ENCODE data around the gene EXOSC2. TPM values are rescaled to one million over a fixed set of nuclear protein-coding genes. Genes with fewer than 3 reads are reported as not detected.

Gene EXOSC2
- total RNA-seq, 1 experiment from 2014 or later, result 57.7 TPM

GRCh38 chr9:130715270-130715669 lies 21.7 kb downstream of the EXOSC2 start:
- peak overlapping the region; percentile 94 for H3K4me3 Mint-ChIP-seq (ENCODE audit: unreplicated experiment)
- H3K27ac Mint-ChIP-seq (ENCODE audit: low read depth, unreplicated experiment), result peak overlapping the region; percentile 98
- H3K27me3 Mint-ChIP-seq (ENCODE audit: insufficient read depth, unreplicated experiment), result no peaks in the 10 kb centered on the region
- BruUV-seq (replicated peaks), result no TSS peak
- H3K4me1 Mint-ChIP-seq (ENCODE audit: insufficient read depth, unreplicated experiment), result peaks cover 8% of the 10 kb centered on the region
- ChIA-PET POLR2A (interaction anchor here (0.6 to 3.8 kb wide), 18 partner anchors 10 to 269 kb away, joined by 3 to 34 read pairs (median 3); partner anchors contain the start of gene EXOSC2), CTCF (interaction anchor here (0.6 to 2.7 kb wide), 7 partner anchors 11 to 332 kb away, joined by 3 to 11 read pairs (median 3); no protein-coding TSS in a partner anchor)
- no peak for TF ChIP-seq CTCF (IDR thresholded peaks at IDR 0.05; ENCODE audit: unreplicated experiment)
- DNase-seq (ENCODE audit: unreplicated experiment), result no peak
- no peaks in the 10 kb centered on the region for H3K9me3 Mint-ChIP-seq (ENCODE audit: unreplicated experiment)
- intact Hi-C loops (cut with micrococcal nuclease), result no loop called here
- H3K36me3 Mint-ChIP-seq (ENCODE audit: insufficient read depth, unreplicated experiment), result no peaks in the 10 kb centered on the region

GRCh38 chr9:130718562-130718961 lies 25.0 kb downstream of the EXOSC2 start:
- no peak for TF ChIP-seq CTCF (IDR thresholded peaks at IDR 0.05; ENCODE audit: unreplicated experiment)
- ChIA-PET CTCF (no interaction called here), POLR2A (interaction anchor here (1.6 kb wide), 1 partner anchor 25 kb away, joined by 3 read pairs; the partner anchor contains the start of gene EXOSC2)
- peaks cover 8% of the 10 kb centered on the region for H3K4me1 Mint-ChIP-seq (ENCODE audit: insufficient read depth, unreplicated experiment)
- H3K36me3 Mint-ChIP-seq (ENCODE audit: insufficient read depth, unreplicated experiment), result no peaks in the 10 kb centered on the region
- H3K27me3 Mint-ChIP-seq (ENCODE audit: insufficient read depth, unreplicated experiment), result no peaks in the 10 kb centered on the region
- intact Hi-C loops (cut with micrococcal nuclease), result no loop called here
- H3K9me3 Mint-ChIP-seq (ENCODE audit: unreplicated experiment), result no peaks in the 10 kb centered on the region
- H3K27ac Mint-ChIP-seq (ENCODE audit: low read depth, unreplicated experiment), result no peak overlapping the region
- H3K4me3 Mint-ChIP-seq (ENCODE audit: unreplicated experiment), result no peak overlapping the region
- DNase-seq (ENCODE audit: unreplicated experiment), result no peak
- BruUV-seq (replicated peaks), result no TSS peak

DNA sequence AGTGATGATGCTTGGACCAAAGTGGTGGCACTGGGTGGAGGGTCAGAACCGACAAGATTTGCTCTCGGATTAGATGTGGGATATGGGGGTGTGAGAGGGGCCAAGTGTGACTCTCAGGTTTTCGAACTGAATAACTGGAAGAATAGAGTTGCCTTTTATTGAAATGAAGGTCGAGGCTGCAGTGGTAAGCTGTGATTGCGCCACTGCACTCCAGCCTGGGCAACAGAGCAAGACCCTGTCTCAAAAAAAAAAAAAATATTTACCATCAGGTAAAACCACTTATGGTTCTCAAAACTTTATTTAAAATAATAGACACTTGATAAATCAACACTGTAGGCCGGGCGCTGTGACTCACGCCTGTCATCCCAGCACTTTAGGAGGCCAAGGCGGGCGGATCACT lies 27.2 kb downstream of the EXOSC2 start:
- Mint-ChIP-seq H3K9me3 (ENCODE audit: unreplicated experiment) (no peaks in the 10 kb centered on the region), H3K27ac (ENCODE audit: low read depth, unreplicated experiment) (peak overlapping the region; percentile 15), H3K36me3 (ENCODE audit: insufficient read depth, unreplicated experiment) (no peaks in the 10 kb centered on the region), H3K4me1 (ENCODE audit: insufficient read depth, unreplicated experiment) (no peaks in the 10 kb centered on the region), H3K27me3 (ENCODE audit: insufficient read depth, unreplicated experiment) (no peaks in the 10 kb centered on the region), H3K4me3 (ENCODE audit: unreplicated experiment) (no peak overlapping the region)
- ChIA-PET POLR2A (no interaction called here), CTCF (no interaction called here)
- no peak for TF ChIP-seq CTCF (IDR thresholded peaks at IDR 0.05; ENCODE audit: unreplicated experiment)
- intact Hi-C loops (cut with micrococcal nuclease), result no loop called here
- no peak for DNase-seq (ENCODE audit: unreplicated experiment)
- BruUV-seq (replicated peaks), result no TSS peak

- BruUV-seq (replicated peaks), result no TSS peak
- peak; percentile 44 for DNase-seq (ENCODE audit: unreplicated experiment)
- no peak overlapping the region for H3K4me3 Mint-ChIP-seq (ENCODE audit: unreplicated experiment)
Observed at GRCh38 chr9:130728721-130729120, 35.1 kb downstream of the EXOSC2 start.

More at GRCh38 chr9:130728721-130729120, 35.1 kb downstream of the EXOSC2 start:
- POLR2A ChIA-PET, result no interaction called here
- CTCF ChIA-PET, result interaction anchor here (0.7 kb wide), 2 partner anchors 43 to 270 kb away, joined by 3 read pairs; no protein-coding TSS in a partner anchor
- Mint-ChIP-seq H3K27ac (ENCODE audit: low read depth, unreplicated experiment) (no peak overlapping the region), H3K4me1 (ENCODE audit: insufficient read depth, unreplicated experiment) (peaks cover 22% of the 10 kb centered on the region), H3K9me3 (ENCODE audit: unreplicated experiment) (no peaks in the 10 kb centered on the region), H3K36me3 (ENCODE audit: insufficient read depth, unreplicated experiment) (peaks cover 10% of the 10 kb centered on the region), H3K27me3 (ENCODE audit: insufficient read depth, unreplicated experiment) (no peaks in the 10 kb centered on the region)
- intact Hi-C loops (cut with micrococcal nuclease), result no loop called here
- TF ChIP-seq CTCF (IDR thresholded peaks at IDR 0.05; ENCODE audit: unreplicated experiment), result no peak

All from MCF 10A (cell line).